T-helper 2 cell treated with Interferon-gamma antibody and Interleukin-4, amounts not matched to agents 100 ng/mL and 5 ng/mL, for 36 hours (primary cell): Measurements from ENCODE around the gene CXXC5. TPM values are rescaled to one million over a fixed set of nuclear protein-coding genes. Genes with fewer than 3 reads are reported as not detected.

Experiments used
- intact Hi-C: fragments of 100-400 bp; cut with micrococcal nuclease; formaldehyde crosslinking; loops from one replicate; pipeline ENCODE4 v1.15.1; 2023
- total RNA-seq: library from RNA; stranded (reverse); gene quantifications from 2 replicates; pipeline ENCODE4 v1.2.3, GENCODE V29; 2022

Gene CXXC5
- total RNA-seq, 1 donor from 2014 or later: 1.4 TPM

GRCh38 chr5:139637438-139638089 lies 10.6 kb upstream of the CXXC5 start:
- intact Hi-C loops: loop anchor here (2.0 to 10.0 kb wide), 3 partner anchors 73 to 123 kb away; partner anchors contain the start of gene UBE2D2

DNA sequence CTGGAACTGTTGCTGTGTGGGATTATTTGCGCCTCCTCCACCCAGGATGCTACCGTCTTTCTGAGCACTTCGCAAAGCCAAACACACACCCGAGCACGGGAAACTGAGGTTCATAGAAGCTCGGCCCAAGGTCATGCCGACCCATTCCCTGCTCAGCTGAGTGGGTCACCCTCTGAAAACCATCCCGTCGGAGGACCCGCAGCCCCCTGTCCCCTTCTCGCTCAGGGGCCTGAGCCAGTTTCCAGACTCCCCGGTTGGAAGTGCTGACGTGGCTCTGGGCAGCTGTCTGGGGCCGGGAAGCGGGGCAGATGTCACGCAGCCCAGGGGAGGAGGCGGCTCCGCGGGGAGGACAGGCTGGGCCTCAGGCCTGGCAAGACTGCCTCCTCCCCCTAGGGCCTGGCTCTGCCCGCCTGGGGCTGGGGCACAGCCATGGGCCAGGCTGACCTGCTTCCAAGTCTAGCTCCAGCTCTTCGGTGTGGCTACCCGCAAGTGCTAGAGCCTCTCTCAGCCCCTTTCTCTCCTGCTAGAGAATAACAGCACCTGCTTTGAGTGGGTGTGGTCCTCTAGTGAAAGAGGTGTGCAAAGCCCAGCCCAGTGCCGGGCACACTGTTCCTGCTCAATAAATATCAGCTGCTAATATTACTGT lies 9.9 kb upstream of the CXXC5 start:
- intact Hi-C loops: loop anchor here (5.0 to 10.0 kb wide), 2 partner anchors 76 to 123 kb away; partner anchors contain the start of gene UBE2D2

- intact Hi-C loops: loop anchor here (5.0 to 10.0 kb wide), 2 partner anchors 77 to 124 kb away; partner anchors contain the start of gene UBE2D2
These were observed 9.2 kb upstream of the CXXC5 start for GRCh38 chr5:139638736-139639618.

- intact Hi-C loops: loop anchor here (5.0 to 10.0 kb wide), 2 partner anchors 77 to 125 kb away; partner anchors contain the start of gene UBE2D2
These were observed 8.3 kb upstream of the CXXC5 start for GRCh38 chr5:139639619-139640380.

GRCh38 chr5:139640421-139641115 lies 7.6 kb upstream of the CXXC5 start:
- intact Hi-C loops: no loop called here

DNA sequence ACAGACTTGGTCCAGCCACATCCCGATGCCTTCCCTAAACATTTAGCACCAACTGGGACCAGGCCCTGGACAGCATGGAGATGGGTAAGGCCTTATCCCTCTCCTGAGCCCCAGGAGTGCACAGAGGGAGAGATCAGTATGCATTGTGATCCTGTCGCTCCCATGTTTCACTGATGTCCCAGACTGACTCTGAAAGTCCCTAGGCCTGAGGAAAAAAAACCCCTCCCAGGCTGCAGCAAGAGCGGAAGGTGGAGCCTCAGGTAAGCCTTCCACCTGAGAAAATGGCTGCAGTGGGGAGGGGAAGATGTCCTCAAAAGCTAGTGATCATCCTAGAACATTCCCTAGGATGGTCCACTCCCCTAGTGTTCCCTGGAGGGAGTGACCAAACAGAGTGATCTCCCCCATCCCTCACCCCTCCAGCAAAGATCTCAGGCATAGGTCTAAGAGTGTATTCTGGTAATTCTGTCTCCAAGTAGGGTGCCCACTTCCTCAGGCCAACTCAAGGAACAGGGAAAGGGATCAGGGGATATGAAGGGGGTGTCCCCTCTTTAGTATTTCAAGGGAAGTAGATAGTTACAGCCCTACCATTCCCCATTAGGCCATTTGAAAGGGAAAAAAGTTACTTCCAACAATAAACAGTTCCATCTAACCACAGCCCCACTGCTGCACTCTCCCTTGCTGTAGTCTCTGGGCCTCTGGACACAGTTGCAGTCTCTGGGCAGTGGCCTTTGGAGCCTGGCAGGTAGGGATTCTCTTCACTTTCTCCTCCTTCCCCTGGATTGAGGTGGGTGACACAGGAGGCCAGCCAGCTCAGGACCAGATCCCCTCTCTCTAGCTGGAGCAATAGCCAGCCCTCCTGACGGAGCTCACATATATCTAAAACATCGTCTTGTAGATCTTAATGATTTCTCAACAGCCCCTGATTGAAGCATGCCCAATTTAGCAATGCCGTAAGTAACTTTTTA lies 6.8 kb upstream of the CXXC5 start:
- intact Hi-C loops: no loop called here

DNA sequence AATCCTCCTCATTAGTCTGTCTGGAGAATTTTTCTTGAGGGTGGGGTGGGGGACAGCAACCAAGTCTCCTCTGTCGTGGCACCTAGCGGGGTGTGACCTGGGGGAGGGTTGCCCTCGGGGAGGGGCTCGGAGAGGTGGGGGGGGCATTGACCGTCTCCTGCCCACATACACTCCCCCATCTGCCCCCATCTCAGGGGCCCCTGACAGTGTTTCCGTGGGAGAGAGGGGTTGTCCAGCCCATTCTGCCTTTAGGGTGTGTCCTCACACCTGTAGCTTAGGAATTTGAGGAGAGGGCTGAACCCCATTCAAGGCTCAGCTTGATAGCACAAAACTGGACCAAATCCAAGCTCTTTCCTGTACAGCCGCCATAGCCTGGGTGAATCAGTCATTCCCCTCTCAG lies 5.9 kb upstream of the CXXC5 start:
- intact Hi-C loops: no loop called here

DNA sequence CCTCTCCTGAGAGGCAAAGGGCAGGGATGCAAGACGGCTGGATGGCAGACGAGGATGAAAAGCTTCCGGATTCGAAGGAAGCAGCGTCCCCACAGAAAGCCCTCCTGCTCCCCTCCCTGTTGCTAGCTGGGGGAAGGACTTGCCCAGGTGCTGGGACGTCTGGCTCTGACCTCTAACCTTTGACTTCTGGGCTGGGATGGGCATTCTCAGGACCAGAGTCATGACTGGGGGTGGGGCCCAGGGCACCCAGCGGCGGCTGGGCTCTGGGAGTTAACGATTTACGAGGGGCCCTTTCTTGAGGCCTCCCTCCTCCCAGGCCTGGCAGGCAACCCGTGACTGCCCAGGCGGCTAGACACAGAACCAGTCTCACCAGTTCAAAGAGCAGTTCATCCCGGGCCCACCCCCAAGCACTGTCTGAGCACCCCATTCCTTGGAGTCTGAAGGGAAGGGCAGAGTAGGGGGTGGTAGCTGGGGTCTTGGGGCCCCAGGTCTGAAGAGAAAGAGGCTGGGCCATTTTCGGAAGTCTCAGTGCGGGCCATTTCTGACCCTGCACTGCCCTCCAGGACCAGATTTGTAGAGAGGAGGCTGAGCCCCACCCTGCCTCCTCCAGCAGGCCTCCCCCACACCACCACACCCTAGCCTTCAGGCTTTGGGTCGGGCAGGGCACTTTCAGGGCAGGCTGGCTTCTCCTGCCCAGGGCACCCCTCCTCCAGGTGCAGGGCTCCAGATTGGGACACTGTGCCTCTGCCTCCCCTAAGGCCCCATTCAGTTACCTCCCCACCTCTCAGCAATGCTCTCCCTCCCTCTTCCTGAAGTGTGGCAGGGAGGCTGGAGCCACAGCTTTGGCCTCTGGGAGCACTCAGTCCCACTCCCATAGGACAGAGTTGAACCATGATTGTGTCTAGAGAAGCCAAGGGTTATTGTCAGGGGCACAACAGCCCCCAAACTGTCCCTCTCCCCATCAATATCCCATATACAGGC lies 5.0 kb upstream of the CXXC5 start:
- intact Hi-C loops: no loop called here

GRCh38 chr5:139644001-139644456 lies 4.1 kb upstream of the CXXC5 start:
- intact Hi-C loops: no loop called here

GRCh38 chr5:139644646-139645429 lies 3.3 kb upstream of the CXXC5 start:
- intact Hi-C loops: no loop called here

- intact Hi-C loops: no loop called here
These were observed 2.7 kb upstream of the CXXC5 start for GRCh38 chr5:139645430-139645871.

DNA sequence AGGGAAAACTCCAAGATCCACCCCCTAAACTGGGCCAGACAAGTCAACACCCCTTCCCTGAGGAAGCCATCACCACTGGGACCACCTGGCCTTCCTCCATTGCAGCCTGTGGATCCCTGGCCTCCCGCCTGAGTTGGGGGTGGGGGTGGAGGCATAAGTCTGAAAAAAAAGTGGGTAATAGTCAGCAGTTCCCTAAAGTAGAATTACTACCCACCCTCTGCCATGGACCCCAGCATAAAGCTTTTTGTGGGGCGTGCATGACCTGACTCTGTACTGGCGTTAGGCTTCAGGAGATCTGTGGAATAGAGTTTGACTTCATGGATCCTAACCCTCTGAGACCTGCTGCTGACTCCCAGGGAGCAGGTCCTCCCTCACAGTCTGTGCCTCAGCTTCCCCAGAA lies 2.0 kb upstream of the CXXC5 start:
- intact Hi-C loops: no loop called here

GRCh38 chr5:139646912-139647505 lies 1.1 kb upstream of the CXXC5 start:
- intact Hi-C loops: no loop called here

GRCh38 chr5:139647506-139648204 lies 494 bp upstream of the CXXC5 start:
- intact Hi-C loops: no loop called here

DNA sequence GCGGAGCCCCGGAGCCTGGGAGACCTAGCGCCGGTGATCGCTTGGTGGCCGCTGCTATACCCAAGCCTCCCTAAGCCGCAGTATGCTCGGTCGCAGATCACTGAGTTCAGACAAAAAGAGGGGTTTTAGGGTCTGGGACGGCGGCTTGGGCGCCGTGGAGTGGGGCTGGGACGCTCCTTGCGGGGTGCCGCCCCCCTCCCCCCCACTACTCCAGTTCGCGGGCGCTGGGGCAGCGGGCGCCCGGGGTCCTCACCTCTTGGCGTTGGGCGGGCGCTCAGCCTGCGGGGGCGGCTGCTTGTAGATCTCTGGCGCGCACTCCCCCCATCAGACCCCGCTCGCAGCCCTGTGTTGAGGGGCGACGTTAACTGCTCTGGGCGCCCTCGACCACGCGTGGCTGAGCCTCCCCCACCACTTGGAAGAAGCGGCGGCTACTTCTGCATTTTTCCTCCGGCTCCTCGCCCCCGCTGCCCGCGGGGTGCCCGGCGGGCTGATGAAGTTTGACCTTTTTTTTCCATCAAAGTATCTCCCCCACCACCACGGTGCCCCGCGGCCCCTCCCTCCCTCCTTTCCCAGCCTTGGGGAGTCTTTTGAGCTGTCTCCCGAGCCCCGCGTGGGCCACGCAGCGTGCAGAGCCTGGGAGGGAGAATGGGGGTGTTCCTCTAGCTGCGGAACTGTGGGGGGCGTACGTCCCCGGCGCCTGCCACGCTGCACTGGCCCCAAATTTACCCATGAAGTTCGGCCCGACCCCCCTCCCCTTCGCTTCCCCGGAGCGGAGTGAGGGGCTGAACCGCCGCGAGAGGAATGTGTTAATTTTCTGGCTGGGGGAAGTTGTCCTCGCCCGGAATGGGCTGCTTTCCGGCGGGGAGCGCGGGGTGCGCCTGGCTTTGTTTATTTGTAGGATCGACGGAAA lies 1.2 kb downstream of the CXXC5 start:
- intact Hi-C loops: loop anchor here (1.0 kb wide), 1 partner anchor 13 kb away; no protein-coding TSS in a partner anchor
